Measurements from ENCODE around the gene CIB4.
"Not testable (repeated sequence)": the region's sequence is repeated elsewhere in the genome, so short reads cannot be mapped to it uniquely, and the experiment has no call there.

Gene CIB4

DNA sequence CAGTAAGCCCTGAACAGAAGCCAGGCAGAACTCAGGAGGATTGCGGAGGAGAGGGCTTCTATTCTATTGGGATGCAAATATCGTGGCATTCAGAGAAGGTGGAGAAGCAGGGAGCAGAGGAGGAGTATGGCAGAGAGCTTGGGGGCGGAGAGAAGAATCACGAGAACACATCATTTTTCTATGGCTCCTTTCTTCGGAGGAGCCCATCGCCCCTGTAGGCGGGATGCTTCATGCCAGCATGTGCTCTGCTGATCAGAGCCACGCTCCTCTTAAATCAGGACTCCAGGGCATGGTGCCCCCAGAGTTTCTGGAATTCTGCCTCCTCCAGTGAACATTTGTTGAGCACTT, 71.1 kb downstream of the CIB4 start:
- TF ChIP-seq, protein P1, sequence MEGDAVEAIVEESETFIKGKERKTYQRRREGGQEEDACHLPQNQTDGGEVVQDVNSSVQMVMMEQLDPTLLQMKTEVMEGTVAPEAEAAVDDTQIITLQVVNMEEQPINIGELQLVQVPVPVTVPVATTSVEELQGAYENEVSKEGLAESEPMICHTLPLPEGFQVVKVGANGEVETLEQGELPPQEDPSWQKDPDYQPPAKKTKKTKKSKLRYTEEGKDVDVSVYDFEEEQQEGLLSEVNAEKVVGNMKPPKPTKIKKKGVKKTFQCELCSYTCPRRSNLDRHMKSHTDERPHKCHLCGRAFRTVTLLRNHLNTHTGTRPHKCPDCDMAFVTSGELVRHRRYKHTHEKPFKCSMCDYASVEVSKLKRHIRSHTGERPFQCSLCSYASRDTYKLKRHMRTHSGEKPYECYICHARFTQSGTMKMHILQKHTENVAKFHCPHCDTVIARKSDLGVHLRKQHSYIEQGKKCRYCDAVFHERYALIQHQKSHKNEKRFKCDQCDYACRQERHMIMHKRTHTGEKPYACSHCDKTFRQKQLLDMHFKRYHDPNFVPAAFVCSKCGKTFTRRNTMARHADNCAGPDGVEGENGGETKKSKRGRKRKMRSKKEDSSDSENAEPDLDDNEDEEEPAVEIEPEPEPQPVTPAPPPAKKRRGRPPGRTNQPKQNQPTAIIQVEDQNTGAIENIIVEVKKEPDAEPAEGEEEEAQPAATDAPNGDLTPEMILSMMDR (IDR thresholded peaks at IDR 0.05; ENCODE audit: extremely low read depth, missing control alignments): no peak
- DNase-seq (ENCODE audit: low spot score): no peak

DNA sequence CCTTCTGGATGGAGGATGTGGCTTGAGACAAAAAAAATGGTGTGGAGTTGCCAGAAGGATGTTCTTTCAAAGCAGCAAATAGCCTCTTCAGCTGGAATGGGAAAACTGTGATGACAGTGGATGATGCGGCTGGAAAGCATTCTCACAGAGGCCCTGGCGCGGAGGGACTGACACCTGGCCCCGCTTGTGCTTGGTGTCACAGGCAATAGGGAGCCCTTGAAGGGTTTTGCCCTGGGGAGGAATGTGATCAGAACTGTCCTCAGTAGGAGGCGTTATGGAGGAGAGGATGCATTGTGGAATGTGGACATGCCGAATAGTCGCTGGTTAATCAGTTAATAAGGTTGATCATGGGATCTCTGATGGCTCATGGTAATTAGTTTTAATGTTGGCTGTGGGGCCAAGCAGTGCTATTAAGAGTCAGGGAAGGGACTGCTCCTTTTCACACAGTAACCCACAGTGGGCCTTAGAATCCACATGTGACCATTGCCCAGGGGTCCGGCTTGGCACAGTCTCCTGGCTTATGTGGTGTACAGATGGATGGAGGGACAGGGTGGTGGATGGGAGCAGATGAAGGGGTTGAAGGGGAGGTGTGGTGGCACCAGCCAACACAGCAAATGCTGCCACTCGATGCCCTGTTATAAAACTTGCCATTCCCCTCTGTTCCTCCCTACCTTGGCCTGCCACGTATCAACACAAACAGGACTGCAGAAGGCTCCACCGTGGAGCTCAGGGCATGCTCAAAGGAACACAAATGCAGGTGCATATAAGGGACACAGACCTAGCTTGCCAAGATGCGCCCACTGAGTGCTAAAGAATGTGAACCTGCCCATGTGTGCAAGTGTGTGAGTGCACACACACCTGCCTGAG, 71.7 kb downstream of the CIB4 start:
- no peak for DNase-seq (ENCODE audit: low spot score)
- TF ChIP-seq, protein P1 (IDR thresholded peaks at IDR 0.05; ENCODE audit: extremely low read depth, missing control alignments): no peak

GRCh38 chr2:26568076-26568890, 72.9 kb downstream of the CIB4 start:
- TF ChIP-seq, protein P1 (IDR thresholded peaks at IDR 0.05; ENCODE audit: extremely low read depth, missing control alignments): no peak
- DNase-seq (ENCODE audit: low spot score): no peak

GRCh38 chr2:26567534-26567933, 73.6 kb downstream of the CIB4 start:
- TF ChIP-seq, protein P1 (IDR thresholded peaks at IDR 0.05; ENCODE audit: extremely low read depth, missing control alignments): no peak
- DNase-seq (ENCODE audit: low spot score): no peak

- DNase-seq (ENCODE audit: low spot score): not testable (repeated sequence)
Measured at GRCh38 chr2:26566731-26567130, 74.4 kb downstream of the CIB4 start.

GRCh38 chr2:26566081-26566375, 75.1 kb downstream of the CIB4 start:
- TF ChIP-seq, protein P1 (IDR thresholded peaks at IDR 0.05; ENCODE audit: extremely low read depth, missing control alignments): no peak

GRCh38 chr2:26564121-26564644, 77.0 kb downstream of the CIB4 start:
- DNase-seq (ENCODE audit: low spot score): no peak
- TF ChIP-seq, protein P1 (IDR thresholded peaks at IDR 0.05; ENCODE audit: extremely low read depth, missing control alignments): no peak

More at GRCh38 chr2:26566081-26566375, 75.1 kb downstream of the CIB4 start:
- DNase-seq (ENCODE audit: low spot score): no peak

Data from GM20000 (cell line).